Renal cortical epithelial cell (primary cell): ENCODE data around the gene CMTM8. TPM values are rescaled to one million over a fixed set of nuclear protein-coding genes. Genes with fewer than 3 reads are reported as not detected.
"Not testable (repeated sequence)": the region's sequence is repeated elsewhere in the genome, so short reads cannot be mapped to it uniquely, and the experiment has no call there.

Source experiments
- DNase-seq: peaks from one replicate; pipeline ENCODE4 v3.0.0-alpha.2; 2011; ENCODE audit warnings: low read depth
- total RNA-seq: library from RNA; depleted of rRNA; stranded (reverse); fragments of >200 nt; gene quantifications from 2 replicates; pipeline ENCODE4 v1.2.3, GENCODE V29; 2014

The CMTM8 gene
- total RNA-seq, 1 donor from 2014 or later, result 2.6 TPM

- DNase-seq, result no peak
Observed at GRCh38 chr3:32375596-32375930, 137.1 kb downstream of the CMTM8 start.

- DNase-seq, result no peak
Observed at GRCh38 chr3:32376115-32376514, 137.6 kb downstream of the CMTM8 start.

GRCh38 chr3:32379831-32380500 is 141.5 kb downstream of the CMTM8 start:
- DNase-seq, result no peak

GRCh38 chr3:32381922-32382321 is 143.4 kb downstream of the CMTM8 start:
- DNase-seq, result no peak

GRCh38 chr3:32383136-32383711 is 144.7 kb downstream of the CMTM8 start:
- no peak for DNase-seq

- peak; percentile 85 for DNase-seq
Observed at GRCh38 chr3:32384938-32385337, 146.5 kb downstream of the CMTM8 start.

- DNase-seq, result no peak
Observed at GRCh38 chr3:32387512-32387911, 149.0 kb downstream of the CMTM8 start.

GRCh38 chr3:32389577-32389976 is 151.1 kb downstream of the CMTM8 start:
- not testable (repeated sequence) for DNase-seq

GRCh38 chr3:32391643-32392535 is 153.4 kb downstream of the CMTM8 start, which contains the start of gene CMTM7:
Gene CMTM7, plus strand, starts transcription at chr3:32391853. Its CDS starts 54 bp downstream, at chr3:32391907.
- peak; percentile 57 for DNase-seq

GRCh38 chr3:32392536-32393302 is 154.2 kb downstream of the CMTM8 start:
- DNase-seq, result peak; percentile 46

- no peak for DNase-seq
Observed at GRCh38 chr3:32395496-32395895, 157.0 kb downstream of the CMTM8 start.

GRCh38 chr3:32397941-32398340 is 159.5 kb downstream of the CMTM8 start:
- no peak for DNase-seq

GRCh38 chr3:32398531-32398930 is 160.1 kb downstream of the CMTM8 start:
- no peak for DNase-seq

GRCh38 chr3:32399030-32399620 is 160.6 kb downstream of the CMTM8 start:
- DNase-seq, result peak; percentile 62

- peak; percentile 49 for DNase-seq
Observed at GRCh38 chr3:32401126-32401525, 162.6 kb downstream of the CMTM8 start.

GRCh38 chr3:32401556-32402081 is 163.1 kb downstream of the CMTM8 start:
- peak; percentile 79 for DNase-seq

GRCh38 chr3:32403663-32404062 is 165.2 kb downstream of the CMTM8 start:
- no peak for DNase-seq

- no peak for DNase-seq
Observed at GRCh38 chr3:32404714-32405113, 166.2 kb downstream of the CMTM8 start.

- DNase-seq, result no peak
Observed at GRCh38 chr3:32405155-32405554, 166.7 kb downstream of the CMTM8 start.

GRCh38 chr3:32405711-32406323 is 167.3 kb downstream of the CMTM8 start:
- no peak for DNase-seq
